Osteoblast (primary cell): ENCODE data around the gene PLIN5. TPM values are rescaled to one million over a fixed set of nuclear protein-coding genes. Genes with fewer than 3 reads are reported as not detected.
A peak's percentile ranks its signal among the peaks of the same experiment; 100 is the strongest.

Experiments
- DNase-seq: peaks from one replicate; pipeline ENCODE4 v3.0.0; 2011; ENCODE audit warnings: low spot score, mixed read lengths; ENCODE audit not compliant: insufficient read length; ENCODE audit errors: missing footprints
- H2AFZ ChIP-seq: 2 replicates; pipeline ENCODE4 v1.6.0; 2011; ENCODE audit warnings: mild to moderate bottlenecking, low read length
- H3K27ac ChIP-seq: 2 replicates; pipeline ENCODE4 v1.5.1; 2011; ENCODE audit warnings: mild to moderate bottlenecking, low read depth, low read length, moderate library complexity
- H3K27me3 ChIP-seq: 2 replicates; pipeline ENCODE4 v1.6.0; 2012; ENCODE audit warnings: mild to moderate bottlenecking, control low read depth, inconsistent platforms, low read length, moderate library complexity; ENCODE audit not compliant: insufficient read depth
- H3K36me3 ChIP-seq: 2 replicates; pipeline ENCODE4 v1.5.1; 2011; ENCODE audit warnings: mild to moderate bottlenecking, low read length, control low read depth, moderate library complexity; ENCODE audit not compliant: insufficient read depth
- H3K4me1 ChIP-seq: 2 replicates; pipeline ENCODE4 v1.5.1; 2011; ENCODE audit warnings: mild to moderate bottlenecking, low read length, control low read depth, moderate library complexity; ENCODE audit not compliant: insufficient read depth
- H3K4me2 ChIP-seq: 2 replicates; pipeline ENCODE4 v1.6.0; 2011; ENCODE audit warnings: mild to moderate bottlenecking, low read length; ENCODE audit not compliant: insufficient read depth
- H3K4me3 ChIP-seq: fragments of 200-600 bp; sonication (generic); 3 replicates; pipeline ENCODE4 v1.5.1; 2012; ENCODE audit warnings: mild to moderate bottlenecking, low read length, inconsistent platforms; ENCODE audit not compliant: insufficient read depth
- H3K79me2 ChIP-seq: 2 replicates; pipeline ENCODE4 v1.6.0; 2012; ENCODE audit warnings: mild to moderate bottlenecking, low read length, control low read depth, inconsistent platforms; ENCODE audit not compliant: insufficient read depth
- H3K9me3 ChIP-seq: 2 replicates; pipeline ENCODE4 v1.5.1; 2011; ENCODE audit warnings: low read depth, low read length, control low read depth
- H4K20me1 ChIP-seq: 2 replicates; pipeline ENCODE4 v1.6.0; 2012; ENCODE audit warnings: mild to moderate bottlenecking, low read length, control low read depth; ENCODE audit not compliant: insufficient read depth
- total RNA-seq: library from RNA; depleted of rRNA; stranded (reverse); fragments of >200 nt; gene quantifications from 2 replicates; pipeline ENCODE4 v1.2.3, GENCODE V29; 2012
- TF ChIP-seq, protein P1 (sequence below): IDR thresholded peaks from 2 replicates; pipeline ENCODE4 v1.5.1; 2011; ENCODE audit warnings: mild to moderate bottlenecking, low read depth, low read length, moderate library complexity; ENCODE audit errors: extremely low read depth

Gene PLIN5, protein sequence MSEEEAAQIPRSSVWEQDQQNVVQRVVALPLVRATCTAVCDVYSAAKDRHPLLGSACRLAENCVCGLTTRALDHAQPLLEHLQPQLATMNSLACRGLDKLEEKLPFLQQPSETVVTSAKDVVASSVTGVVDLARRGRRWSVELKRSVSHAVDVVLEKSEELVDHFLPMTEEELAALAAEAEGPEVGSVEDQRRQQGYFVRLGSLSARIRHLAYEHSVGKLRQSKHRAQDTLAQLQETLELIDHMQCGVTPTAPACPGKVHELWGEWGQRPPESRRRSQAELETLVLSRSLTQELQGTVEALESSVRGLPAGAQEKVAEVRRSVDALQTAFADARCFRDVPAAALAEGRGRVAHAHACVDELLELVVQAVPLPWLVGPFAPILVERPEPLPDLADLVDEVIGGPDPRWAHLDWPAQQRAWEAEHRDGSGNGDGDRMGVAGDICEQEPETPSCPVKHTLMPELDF
- 0.36 TPM in 1 of 2 replicates, not detected in the other for total RNA-seq

DNA sequence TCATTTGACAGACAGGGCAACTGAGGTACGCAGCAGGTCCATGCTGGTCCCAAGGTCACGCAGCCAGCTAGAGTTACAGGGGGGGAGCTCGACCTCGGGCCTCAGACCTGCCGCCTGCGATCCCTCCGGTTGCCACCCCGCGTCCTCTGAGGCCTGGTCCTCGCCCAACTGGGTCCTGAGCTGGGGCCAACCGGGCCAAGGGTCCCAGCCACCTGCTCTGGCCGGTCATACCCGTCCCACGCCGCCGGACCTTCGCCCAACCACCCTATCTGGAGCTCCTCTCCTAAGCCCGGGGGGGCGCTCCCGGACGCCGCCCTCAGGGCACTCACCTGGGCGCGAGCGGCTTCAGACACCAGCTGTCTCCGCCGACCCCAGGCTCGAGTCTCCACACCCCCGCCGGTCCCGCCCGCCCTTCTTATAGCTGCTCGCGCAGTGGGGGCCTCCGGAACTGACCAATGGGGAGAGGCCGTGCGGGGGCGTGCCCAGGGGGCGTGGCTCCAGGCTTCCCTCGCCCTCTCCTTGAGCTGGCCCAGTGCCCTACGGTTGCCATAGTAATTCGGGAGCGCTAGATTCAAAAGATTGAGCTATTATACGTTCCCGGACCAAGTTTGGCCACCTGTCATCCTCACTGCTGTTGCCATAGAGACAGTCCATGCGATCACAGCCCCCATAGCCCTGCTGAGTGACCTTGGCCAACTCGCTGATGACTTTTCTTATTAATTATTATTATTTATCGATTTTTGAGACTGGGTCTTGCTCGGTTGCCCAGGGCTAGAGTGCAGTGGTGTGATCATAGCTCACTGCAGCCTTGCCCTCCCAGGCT lies at the start of gene PLIN5:
Gene PLIN5 (minus strand): TSS at position 389 of the 823 bp plus-strand sequence. CDS start 1,150 bp downstream, outside the sequence.
- Histone ChIP-seq H3K9me3 (no peaks in the 10 kb centered on the region), H3K79me2 (no peaks in the 10 kb centered on the region), H2AFZ (no peak within 1 kb of the TSS), H3K4me3 (no peak within 1 kb of the TSS), H4K20me1 (no peaks in the 10 kb centered on the region), H3K4me1 (no peaks in the 10 kb centered on the region), H3K36me3 (no peaks in the 10 kb centered on the region), H3K4me2 (no peak within 1 kb of the TSS), H3K27ac (no peak within 1 kb of the TSS), H3K27me3 (peaks cover 18% of the 10 kb centered on the region)
- peak; percentile 96 for DNase-seq
- TF ChIP-seq, protein P1, sequence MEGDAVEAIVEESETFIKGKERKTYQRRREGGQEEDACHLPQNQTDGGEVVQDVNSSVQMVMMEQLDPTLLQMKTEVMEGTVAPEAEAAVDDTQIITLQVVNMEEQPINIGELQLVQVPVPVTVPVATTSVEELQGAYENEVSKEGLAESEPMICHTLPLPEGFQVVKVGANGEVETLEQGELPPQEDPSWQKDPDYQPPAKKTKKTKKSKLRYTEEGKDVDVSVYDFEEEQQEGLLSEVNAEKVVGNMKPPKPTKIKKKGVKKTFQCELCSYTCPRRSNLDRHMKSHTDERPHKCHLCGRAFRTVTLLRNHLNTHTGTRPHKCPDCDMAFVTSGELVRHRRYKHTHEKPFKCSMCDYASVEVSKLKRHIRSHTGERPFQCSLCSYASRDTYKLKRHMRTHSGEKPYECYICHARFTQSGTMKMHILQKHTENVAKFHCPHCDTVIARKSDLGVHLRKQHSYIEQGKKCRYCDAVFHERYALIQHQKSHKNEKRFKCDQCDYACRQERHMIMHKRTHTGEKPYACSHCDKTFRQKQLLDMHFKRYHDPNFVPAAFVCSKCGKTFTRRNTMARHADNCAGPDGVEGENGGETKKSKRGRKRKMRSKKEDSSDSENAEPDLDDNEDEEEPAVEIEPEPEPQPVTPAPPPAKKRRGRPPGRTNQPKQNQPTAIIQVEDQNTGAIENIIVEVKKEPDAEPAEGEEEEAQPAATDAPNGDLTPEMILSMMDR, result no peak

DNA sequence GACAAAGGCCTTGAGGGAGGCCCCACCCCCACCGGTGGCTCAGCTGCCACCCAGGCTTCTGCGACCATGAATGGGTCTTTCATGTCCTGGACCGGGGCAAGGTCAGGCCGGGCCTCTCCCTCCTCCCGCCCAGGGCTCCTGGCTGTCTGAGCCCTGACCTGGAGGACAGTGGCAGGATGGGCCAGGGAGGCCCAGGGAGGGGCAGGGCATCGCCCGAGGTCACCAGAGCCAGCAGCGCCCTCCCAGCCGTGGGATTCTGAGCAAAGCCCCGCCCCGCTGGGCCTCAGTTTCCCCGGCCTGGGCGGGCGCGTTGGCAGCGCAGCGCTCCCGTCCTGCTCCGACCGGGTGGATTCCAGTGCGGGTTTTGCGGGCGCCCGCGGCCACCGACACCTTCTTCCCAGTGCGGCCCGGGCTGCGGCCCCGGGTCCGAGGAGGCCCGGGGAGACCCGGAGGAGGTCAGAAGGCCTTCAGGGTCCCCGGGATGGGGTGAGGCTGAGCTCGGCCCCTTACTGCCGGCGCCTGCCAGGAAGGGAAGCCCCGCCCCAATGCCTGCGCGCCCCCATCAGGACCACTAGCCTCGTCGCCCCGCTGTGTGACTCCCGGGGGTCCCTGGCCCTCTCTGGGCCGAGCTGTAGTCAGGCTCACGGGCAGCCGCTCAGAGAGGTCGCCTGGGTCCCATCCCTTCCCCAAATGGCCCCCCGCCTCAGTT lies 49.1 kb upstream of the PLIN5 start:
- Histone ChIP-seq H3K4me1 (no peaks in the 10 kb centered on the region), H3K79me2 (no peaks in the 10 kb centered on the region), H3K36me3 (no peaks in the 10 kb centered on the region), H3K27me3 (peaks cover 45% of the 10 kb centered on the region), H4K20me1 (no peaks in the 10 kb centered on the region), H3K4me3 (peak overlapping the region; percentile 25), H3K9me3 (no peaks in the 10 kb centered on the region), H2AFZ (no peak overlapping the region), H3K4me2 (peak overlapping the region; percentile 39), H3K27ac (no peak overlapping the region)
- peak; percentile 93 for DNase-seq
- TF ChIP-seq, protein P1, result no peak

- DNase-seq, result peak; percentile 86
- Histone ChIP-seq H3K79me2 (no peaks in the 10 kb centered on the region), H3K36me3 (no peaks in the 10 kb centered on the region), H3K27ac (no peak overlapping the region), H3K4me3 (no peak overlapping the region), H3K4me1 (no peaks in the 10 kb centered on the region), H3K27me3 (peaks cover 53% of the 10 kb centered on the region), H4K20me1 (no peaks in the 10 kb centered on the region), H3K4me2 (no peak overlapping the region), H2AFZ (no peak overlapping the region), H3K9me3 (no peaks in the 10 kb centered on the region)
- TF ChIP-seq, protein P1, result no peak
These were observed 48.2 kb upstream of the PLIN5 start for GRCh38 chr19:4582980-4583842.
